ENCODE measurements around the gene FGD6. TPM values are rescaled to one million over a fixed set of nuclear protein-coding genes. Genes with fewer than 3 reads are reported as not detected.
A peak's percentile ranks its signal among the peaks of the same experiment; 100 is the strongest.
"Not testable (repeated sequence)": the region's sequence is repeated elsewhere in the genome, so short reads cannot be mapped to it uniquely, and the experiment has no call there.

Gene FGD6
- total and polyA plus RNA-seq, 8 donors = 13.8 to 36.0 (median 16.0) TPM

DNA sequence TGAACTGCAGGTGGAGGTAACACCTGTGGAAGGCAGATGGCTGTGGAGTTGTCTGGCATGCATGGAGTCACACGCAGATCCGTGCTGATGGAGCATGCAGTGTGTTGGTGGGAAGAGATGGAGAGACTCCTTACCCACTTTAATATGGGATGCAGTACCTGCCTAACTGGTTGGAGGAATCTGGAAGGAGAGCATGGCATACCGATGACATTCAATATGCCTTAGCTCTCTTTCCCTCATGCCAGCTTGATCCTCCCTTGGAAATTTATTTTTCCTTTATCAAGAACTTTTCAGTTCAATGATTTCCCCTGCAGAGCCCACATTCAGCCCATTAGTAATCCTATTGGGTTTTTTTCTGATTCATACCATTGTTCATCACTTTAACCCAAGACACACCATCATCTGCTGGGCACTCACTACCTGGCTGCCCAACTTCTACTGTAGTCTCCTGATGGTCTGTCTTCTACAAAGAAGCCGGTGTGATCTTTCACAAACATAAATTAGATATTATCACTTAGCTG, 117.9 kb downstream of the FGD6 start:
- Histone ChIP-seq H3K4me1 (peaks cover 0 to 17% of the 10 kb centered on the region in 2 donors), H3K27ac (peak overlapping the region in 1 of 2 donors; percentile 44), H3K27me3 (no peaks in the 10 kb centered on the region), H3K4me3 (no peak overlapping the region), H3K9me3 (no peaks in the 10 kb centered on the region), H3K36me3 (no peaks in the 10 kb centered on the region)
- TF ChIP-seq, protein P1, sequence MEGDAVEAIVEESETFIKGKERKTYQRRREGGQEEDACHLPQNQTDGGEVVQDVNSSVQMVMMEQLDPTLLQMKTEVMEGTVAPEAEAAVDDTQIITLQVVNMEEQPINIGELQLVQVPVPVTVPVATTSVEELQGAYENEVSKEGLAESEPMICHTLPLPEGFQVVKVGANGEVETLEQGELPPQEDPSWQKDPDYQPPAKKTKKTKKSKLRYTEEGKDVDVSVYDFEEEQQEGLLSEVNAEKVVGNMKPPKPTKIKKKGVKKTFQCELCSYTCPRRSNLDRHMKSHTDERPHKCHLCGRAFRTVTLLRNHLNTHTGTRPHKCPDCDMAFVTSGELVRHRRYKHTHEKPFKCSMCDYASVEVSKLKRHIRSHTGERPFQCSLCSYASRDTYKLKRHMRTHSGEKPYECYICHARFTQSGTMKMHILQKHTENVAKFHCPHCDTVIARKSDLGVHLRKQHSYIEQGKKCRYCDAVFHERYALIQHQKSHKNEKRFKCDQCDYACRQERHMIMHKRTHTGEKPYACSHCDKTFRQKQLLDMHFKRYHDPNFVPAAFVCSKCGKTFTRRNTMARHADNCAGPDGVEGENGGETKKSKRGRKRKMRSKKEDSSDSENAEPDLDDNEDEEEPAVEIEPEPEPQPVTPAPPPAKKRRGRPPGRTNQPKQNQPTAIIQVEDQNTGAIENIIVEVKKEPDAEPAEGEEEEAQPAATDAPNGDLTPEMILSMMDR (IDR thresholded peaks at IDR 0.05) = no peak
- DNase-seq = no peak
- intact Hi-C loops (cut with DNase I) = no loop called here
- no peak for ATAC-seq

GRCh38 chr12:95096852-95097251, 120.4 kb downstream of the FGD6 start:
- Histone ChIP-seq H3K27me3 (no peaks in the 10 kb centered on the region), H3K9me3 (no peaks in the 10 kb centered on the region), H3K36me3 (peaks cover 0 to 20% of the 10 kb centered on the region in 2 donors), H3K27ac (peak overlapping the region in 1 of 2 donors; percentile 49), H3K4me3 (no peak overlapping the region), H3K4me1 (peaks cover 0 to 11% of the 10 kb centered on the region in 2 donors)
- DNase-seq = no peak
- intact Hi-C loops (cut with DNase I) = no loop called here
- TF ChIP-seq, protein P1 (IDR thresholded peaks at IDR 0.05) = no peak
- peak; percentile 69 for ATAC-seq

DNA sequence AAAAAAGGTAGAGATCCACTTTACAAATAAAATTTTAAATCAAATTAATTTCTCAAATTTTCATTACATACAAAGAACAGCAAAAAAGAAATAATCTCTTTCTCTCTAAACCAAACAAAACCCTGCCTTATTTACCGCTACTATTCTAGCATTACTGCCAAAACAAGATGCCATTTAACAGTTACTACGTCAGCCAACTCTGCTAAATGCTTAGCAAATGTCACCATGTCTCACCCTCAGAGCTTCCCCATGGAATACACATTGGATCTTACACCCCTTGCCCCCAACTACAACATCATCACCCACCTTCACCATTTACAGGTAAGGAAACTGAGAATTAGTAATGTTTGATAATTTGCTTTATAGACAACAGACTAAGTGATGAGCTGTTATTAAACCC, 120.9 kb downstream of the FGD6 start:
- ATAC-seq (no peak), DNase-seq (no peak)
- Histone ChIP-seq H3K27me3 (no peaks in the 10 kb centered on the region), H3K27ac (peak overlapping the region in 1 of 2 donors; percentile 49), H3K36me3 (peaks cover 0 to 23% of the 10 kb centered on the region in 2 donors), H3K4me3 (no peak overlapping the region), H3K4me1 (peaks cover 0 to 11% of the 10 kb centered on the region in 2 donors), H3K9me3 (no peaks in the 10 kb centered on the region)
- intact Hi-C loops (cut with DNase I) = no loop called here
- TF ChIP-seq, protein P1 (IDR thresholded peaks at IDR 0.05) = no peak

DNA sequence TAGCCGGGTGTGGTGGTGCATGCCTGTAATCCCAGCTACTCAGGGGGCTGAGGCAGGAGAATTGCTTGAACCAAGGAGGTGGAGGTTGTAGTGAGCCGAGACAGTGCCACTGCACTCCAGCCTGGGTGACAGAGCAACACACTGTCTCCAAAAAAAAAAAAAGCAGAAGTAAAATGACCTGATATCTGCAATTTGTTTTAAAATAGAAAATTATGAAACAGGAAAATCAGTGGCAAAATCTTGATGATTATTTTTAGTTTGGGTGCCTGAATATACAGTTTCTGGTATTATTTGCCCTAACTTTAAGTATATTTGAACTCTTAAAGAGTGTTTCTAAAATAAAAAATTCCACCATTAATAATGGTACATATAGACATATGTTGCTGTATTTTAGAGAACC, 121.4 kb downstream of the FGD6 start:
- intact Hi-C loops (cut with DNase I); H3K9me3 ChIP-seq; H3K4me3 ChIP-seq; H3K27me3 ChIP-seq; DNase-seq; H3K27ac ChIP-seq; ATAC-seq: not testable (repeated sequence)
- Histone ChIP-seq H3K4me1 (peaks cover 0 to 11% of the 10 kb centered on the region in 2 donors), H3K36me3 (peaks cover 0 to 23% of the 10 kb centered on the region in 2 donors)

DNA sequence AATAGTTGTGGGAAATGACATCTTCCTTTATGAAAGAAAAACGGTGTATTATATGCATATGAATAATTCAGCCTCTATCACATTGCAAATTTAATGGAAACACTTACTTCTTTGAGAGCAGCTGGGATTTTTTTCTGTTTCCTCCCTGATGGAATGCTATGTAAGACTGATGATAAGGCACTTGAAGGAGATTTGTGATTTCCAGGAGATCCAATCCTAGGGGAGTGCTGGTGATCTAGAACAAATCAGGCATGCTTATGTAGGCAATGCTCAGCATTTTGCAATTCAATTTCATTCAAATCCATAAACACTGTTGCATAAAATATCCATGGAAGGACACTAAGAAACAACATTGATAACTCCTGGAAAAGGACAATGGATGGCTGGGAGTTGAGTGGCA, 127.8 kb downstream of the FGD6 start:
- H3K27me3 ChIP-seq = no peaks in the 10 kb centered on the region
- H3K36me3 ChIP-seq = peaks cover 0 to 23% of the 10 kb centered on the region in 2 donors
- DNase-seq (no peak), ATAC-seq (no peak)
- intact Hi-C loops (cut with DNase I) = no loop called here
- H3K4me1 ChIP-seq = peaks cover 0 to 3% of the 10 kb centered on the region in 2 donors
- no peaks in the 10 kb centered on the region for H3K9me3 ChIP-seq
- no peak overlapping the region for H3K27ac ChIP-seq
- no peak overlapping the region for H3K4me3 ChIP-seq
- TF ChIP-seq, protein P1 (IDR thresholded peaks at IDR 0.05) = no peak

DNA sequence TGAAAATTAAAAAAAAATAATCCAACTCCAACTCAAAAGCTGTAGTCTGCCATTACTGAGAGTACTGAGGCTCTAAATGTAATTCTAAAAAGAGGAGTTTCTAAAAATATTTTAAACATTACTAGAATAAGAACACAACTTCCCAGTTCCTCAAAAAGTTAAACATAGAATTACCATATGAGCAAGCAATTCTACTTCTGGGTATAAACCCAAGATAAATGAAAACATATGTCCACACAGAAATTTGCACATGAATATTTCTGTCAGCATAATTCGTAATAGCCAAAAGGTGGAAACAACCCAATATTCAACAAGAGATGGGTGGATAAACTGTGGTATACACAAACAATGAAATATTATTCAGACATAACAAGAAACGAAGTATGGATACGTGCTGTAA, 128.9 kb downstream of the FGD6 start:
- intact Hi-C loops (cut with DNase I) = no loop called here
- ATAC-seq (no peak), DNase-seq (no peak)
- Histone ChIP-seq H3K27ac (no peak overlapping the region), H3K27me3 (no peaks in the 10 kb centered on the region), H3K4me1 (peaks cover 0 to 4% of the 10 kb centered on the region in 2 donors), H3K9me3 (no peaks in the 10 kb centered on the region), H3K36me3 (peaks cover 0 to 18% of the 10 kb centered on the region in 2 donors), H3K4me3 (no peak overlapping the region)
- TF ChIP-seq, protein P1 (IDR thresholded peaks at IDR 0.05) = no peak

Data from left lung (tissue), 10 donors.